BJ (cell line): ENCODE measurements around the gene ZNF280B. TPM values are rescaled to one million over a fixed set of nuclear protein-coding genes. Genes with fewer than 3 reads are reported as not detected.
"Not testable (repeated sequence)": the region's sequence is repeated elsewhere in the genome, so short reads cannot be mapped to it uniquely, and the experiment has no call there.

Experiments
- CTCF ChIA-PET: fragments of 350-600 bp; formaldehyde crosslinking; extraction: SDS; loops from one replicate; lab custom pipeline; 2021; ENCODE audit warnings: antibody characterized with exemption, inconsistent platforms; lab: Yijun Ruan, JAX
- POLR2A ChIA-PET: fragments of 300-600 bp; sonication (Branson Sonifier 250); formaldehyde crosslinking; extraction: SDS; loops from one replicate; lab custom pipeline; 2021; ENCODE audit warnings: antibody characterized with exemption; lab: Charles Lee
- DNase-seq: peaks from one replicate; pipeline ENCODE4 v3.0.0-alpha.2; 2011; ENCODE audit warnings: low read depth
- H3K27me3 ChIP-seq: 2 replicates; pipeline ENCODE4 v1.6.0; 2011; ENCODE audit warnings: low read length; ENCODE audit not compliant: control insufficient read depth, insufficient read depth
- H3K36me3 ChIP-seq: 2 replicates; pipeline ENCODE4 v1.5.1; 2011; ENCODE audit warnings: low read length; ENCODE audit not compliant: control insufficient read depth, insufficient read depth
- H3K4me3 ChIP-seq: 2 replicates; pipeline ENCODE4 v1.5.1; 2011; ENCODE audit warnings: low read depth, mild to moderate bottlenecking, control low read depth, low read length
- CTCF ChIP-seq: IDR thresholded peaks from 2 replicates; pipeline ENCODE4 v1.5.1; 2011; ENCODE audit warnings: low read depth, mild to moderate bottlenecking, control low read depth, inconsistent platforms, low read length, moderate library complexity; ENCODE audit not compliant: insufficient read depth
- polyA plus RNA-seq: library from polyadenylated mRNA; depleted of rRNA; stranded (reverse); fragments of >200 nt; gene quantifications from 2 replicates; pipeline ENCODE4 v1.2.3, GENCODE V29; 2011

ZNF280B gene
- polyA plus RNA-seq, 1 experiment: 0.58 TPM

DNA sequence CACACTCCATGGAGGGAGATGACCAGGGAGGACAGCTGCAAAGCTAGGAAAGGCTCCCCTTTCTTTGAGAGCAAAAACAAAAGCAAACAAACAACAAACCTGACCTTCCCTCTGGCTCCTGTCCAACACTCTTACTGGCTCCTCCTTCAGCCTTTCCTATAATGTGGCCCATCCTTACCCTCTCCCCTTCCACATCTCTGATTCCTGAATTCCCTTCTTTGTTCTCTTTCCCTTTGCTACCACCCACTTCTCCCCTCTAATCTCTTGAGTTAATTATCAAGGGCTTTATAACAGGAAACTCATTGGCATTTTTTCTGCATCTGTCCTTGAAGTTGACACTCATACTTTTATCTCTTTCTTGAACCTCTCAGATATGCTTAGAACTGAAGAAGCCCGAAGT, 56.3 kb downstream of the ZNF280B start:
- ChIA-PET POLR2A (no interaction called here), CTCF (interaction anchor here (0.9 kb wide), 1 partner anchor 11 kb away, joined by 5 read pairs; no protein-coding TSS in a partner anchor)
- no peaks in the 10 kb centered on the region; the same call in 1 of the 2 replicates for H3K27me3 ChIP-seq
- no peak overlapping the region for H3K4me3 ChIP-seq
- TF ChIP-seq CTCF: no peak
- DNase-seq: no peak
- H3K36me3 ChIP-seq: no peaks in the 10 kb centered on the region

GRCh38 chr22:22450343-22450839, 58.2 kb downstream of the ZNF280B start:
- no peak for DNase-seq
- Histone ChIP-seq H3K27me3 (no peaks in the 10 kb centered on the region; the same call in 1 of the 2 replicates), H3K36me3 (no peaks in the 10 kb centered on the region), H3K4me3 (no peak overlapping the region)
- ChIA-PET CTCF (interaction anchor here (1.2 to 2.5 kb wide), 3 partner anchors 12 to 28 kb away, joined by 4 to 10 read pairs (median 9); no protein-coding TSS in a partner anchor), POLR2A (no interaction called here)
- no peak for TF ChIP-seq CTCF

GRCh38 chr22:22449819-22450218, 58.7 kb downstream of the ZNF280B start:
- TF ChIP-seq CTCF: no peak
- Histone ChIP-seq H3K4me3 (no peak overlapping the region), H3K27me3 (no peaks in the 10 kb centered on the region; the same call in 1 of the 2 replicates), H3K36me3 (no peaks in the 10 kb centered on the region)
- ChIA-PET POLR2A (no interaction called here), CTCF (interaction anchor here (2.3 to 2.5 kb wide), 2 partner anchors 19 to 28 kb away, joined by 9 to 10 read pairs; no protein-coding TSS in a partner anchor)
- DNase-seq: no peak

DNA sequence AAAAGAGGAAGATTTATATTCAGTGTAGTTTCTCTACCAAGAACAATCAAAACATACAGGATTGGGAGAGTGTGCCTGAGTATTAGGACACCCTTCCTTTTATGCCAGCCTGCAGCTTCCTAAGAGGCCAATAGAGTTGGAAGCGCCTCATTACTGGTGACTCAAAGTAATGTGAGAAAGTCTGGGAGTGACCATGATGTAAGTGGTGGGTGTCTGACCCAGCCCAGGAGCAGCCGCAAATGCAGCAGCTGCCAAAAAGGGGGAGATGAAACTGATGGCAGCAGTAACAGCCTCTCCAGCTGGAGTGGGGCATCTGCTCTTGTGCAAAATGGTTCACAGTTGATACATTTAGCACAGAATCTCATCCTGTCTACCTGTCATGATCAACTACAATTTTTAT, 62.0 kb downstream of the ZNF280B start:
- H3K36me3 ChIP-seq: no peaks in the 10 kb centered on the region
- CTCF ChIA-PET: interaction anchor here (1.5 kb wide), 1 partner anchor 16 kb away, joined by 5 read pairs; no protein-coding TSS in a partner anchor
- TF ChIP-seq CTCF: no peak
- no peak for DNase-seq
- H3K4me3 ChIP-seq: no peak overlapping the region
- no peaks in the 10 kb centered on the region for H3K27me3 ChIP-seq
- POLR2A ChIA-PET: no interaction called here

DNA sequence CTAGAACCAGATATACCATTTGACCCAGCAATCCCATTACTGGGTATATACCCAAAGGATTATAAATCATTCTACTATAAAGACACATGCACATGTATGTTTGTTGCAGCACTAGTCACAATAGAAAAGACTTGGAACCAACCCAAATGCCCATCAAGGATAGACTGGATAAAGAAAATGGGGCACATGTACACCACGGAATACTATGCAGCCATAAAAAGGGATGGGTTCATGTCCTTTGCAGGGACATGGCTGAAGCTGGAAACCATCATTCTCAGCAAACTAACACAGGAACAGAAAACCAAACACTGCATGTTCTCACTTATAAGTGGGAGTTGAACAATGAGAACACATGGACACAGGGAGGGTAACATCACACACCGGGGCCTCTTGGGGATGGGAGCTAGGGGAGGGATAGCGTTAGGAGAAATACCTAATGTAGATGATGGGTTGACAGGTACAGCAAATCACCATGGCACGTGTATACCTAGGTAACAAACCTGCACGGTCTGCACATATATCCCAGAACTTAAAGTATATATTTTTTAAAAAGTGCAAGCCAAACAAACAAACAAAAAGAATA, 64.4 kb downstream of the ZNF280B start:
- DNase-seq, POLR2A ChIA-PET, H3K27me3 ChIP-seq, H3K4me3 ChIP-seq, H3K36me3 ChIP-seq: not testable (repeated sequence)
- CTCF ChIA-PET: interaction anchor here (0.9 kb wide), 1 partner anchor 20 kb away, joined by 4 read pairs; no protein-coding TSS in a partner anchor
